Measurements from ENCODE around the gene PLSCR1.

PLSCR1 gene

DNA sequence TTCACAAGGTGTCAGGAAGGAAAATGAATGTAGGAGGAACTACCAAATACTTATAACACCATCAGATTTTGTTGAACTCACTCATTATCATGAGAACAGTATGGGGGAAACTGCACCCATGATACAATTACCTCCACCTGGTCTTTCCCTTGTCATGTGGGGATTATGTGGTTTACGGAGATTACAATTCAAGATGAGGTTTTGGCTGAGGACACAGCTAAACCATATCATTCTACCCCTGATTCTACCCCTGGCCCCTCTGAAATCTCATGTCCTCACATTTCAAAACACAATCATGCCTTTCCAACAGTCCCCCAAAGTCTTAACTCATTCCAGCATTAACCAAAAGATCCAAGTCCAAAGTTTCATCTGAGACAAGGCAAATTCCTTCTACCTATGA lies 17.1 kb upstream of the PLSCR1 start:
- Mint-ChIP-seq H3K4me1 (ENCODE audit: low read depth in 2 of 2) (no peaks in the 10 kb centered on the region), H3K27ac (no peak overlapping the region), H3K4me3 (no peak overlapping the region), H3K9me3 (no peaks in the 10 kb centered on the region), H3K27me3 (peaks cover 0 to 17% of the 10 kb centered on the region in 2 donors), H3K36me3 (ENCODE audit: insufficient read depth) (no peaks in the 10 kb centered on the region)
- no peak for ATAC-seq (replicated peaks)
- DNase-seq: no peak

DNA sequence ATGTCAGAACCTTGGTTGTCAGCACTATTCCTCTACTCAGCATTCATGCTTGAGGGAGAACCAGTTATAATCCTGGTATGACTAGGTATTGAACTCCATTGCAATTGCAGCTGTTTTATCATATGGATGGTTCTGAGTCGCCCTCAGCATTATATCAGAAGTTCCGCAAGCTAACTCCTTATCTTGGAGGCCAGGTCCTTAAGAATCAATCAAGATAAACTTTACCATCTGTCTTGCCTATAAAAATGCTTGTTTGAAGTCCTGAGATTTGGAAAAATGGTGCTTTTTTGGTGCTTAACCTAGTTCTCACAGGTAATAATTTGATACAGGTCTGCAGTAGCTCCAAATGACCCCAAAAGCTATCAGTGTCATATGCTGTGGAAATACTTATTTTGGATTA lies 16.3 kb upstream of the PLSCR1 start:
- ATAC-seq (replicated peaks) (no peak), DNase-seq (no peak)
- H3K27ac Mint-ChIP-seq: no peak overlapping the region
- no peaks in the 10 kb centered on the region for H3K4me1 Mint-ChIP-seq (ENCODE audit: low read depth in 2 of 2)
- H3K9me3 Mint-ChIP-seq: no peaks in the 10 kb centered on the region
- H3K36me3 Mint-ChIP-seq (ENCODE audit: insufficient read depth): no peaks in the 10 kb centered on the region
- no peak overlapping the region for H3K4me3 Mint-ChIP-seq
- H3K27me3 Mint-ChIP-seq: peaks cover 0 to 17% of the 10 kb centered on the region in 2 donors

DNA sequence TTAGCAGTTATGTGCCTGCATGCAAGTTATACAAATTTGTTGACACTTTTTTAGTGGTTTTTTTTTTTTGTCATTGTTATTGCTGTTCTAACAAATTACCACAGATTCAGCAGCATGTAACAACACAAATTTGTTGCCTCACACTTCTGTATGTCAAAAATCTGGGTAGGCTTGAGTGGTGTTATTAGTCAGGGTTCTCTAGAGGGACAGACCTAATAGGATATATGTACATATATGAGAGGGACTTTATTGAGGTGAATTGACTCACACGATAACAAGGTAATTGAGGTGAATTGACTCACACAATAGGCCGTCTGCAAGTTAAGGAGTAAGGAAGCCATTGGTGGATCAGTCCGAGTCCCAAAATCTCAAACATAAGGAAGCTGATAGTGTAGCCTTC lies 15.0 kb upstream of the PLSCR1 start:
- H3K27ac Mint-ChIP-seq: peak overlapping the region in 1 of 2 donors; percentile 39
- ATAC-seq (replicated peaks) (no peak), DNase-seq (no peak)
- no peaks in the 10 kb centered on the region for H3K36me3 Mint-ChIP-seq (ENCODE audit: insufficient read depth)
- H3K4me3 Mint-ChIP-seq: no peak overlapping the region
- H3K9me3 Mint-ChIP-seq: no peaks in the 10 kb centered on the region
- peaks cover 0 to under 1% of the 10 kb centered on the region in 2 donors for H3K4me1 Mint-ChIP-seq (ENCODE audit: low read depth in 2 of 2)
- peaks cover 0 to 17% of the 10 kb centered on the region in 2 donors for H3K27me3 Mint-ChIP-seq

DNA sequence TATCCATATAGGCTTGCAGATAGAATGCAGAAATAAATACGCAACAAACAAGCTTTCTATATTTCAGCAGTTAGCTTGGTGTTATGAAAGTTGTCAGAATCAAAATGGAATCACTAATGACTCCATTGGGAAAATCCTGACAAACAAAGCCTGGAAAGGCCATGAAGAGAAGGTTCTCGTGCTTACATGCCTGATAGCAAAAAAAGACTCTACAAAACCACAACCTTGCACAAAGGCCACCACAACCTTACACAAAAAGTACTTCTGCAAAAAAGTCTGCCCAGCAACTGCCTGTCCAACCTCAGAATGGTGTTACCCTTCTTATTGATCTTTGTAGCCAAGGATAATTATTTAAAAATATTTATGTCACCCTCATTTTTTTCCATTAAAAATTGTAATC lies 14.4 kb upstream of the PLSCR1 start:
- Mint-ChIP-seq H3K4me1 (ENCODE audit: low read depth in 2 of 2) (peaks cover 6 to 7% of the 10 kb centered on the region in 2 donors), H3K9me3 (no peaks in the 10 kb centered on the region), H3K27ac (peak overlapping the region in 1 of 2 donors; percentile 39), H3K27me3 (peaks cover 0 to 17% of the 10 kb centered on the region in 2 donors), H3K4me3 (no peak overlapping the region), H3K36me3 (ENCODE audit: insufficient read depth) (no peaks in the 10 kb centered on the region)
- no peak for ATAC-seq (replicated peaks)
- no peak for DNase-seq

DNA sequence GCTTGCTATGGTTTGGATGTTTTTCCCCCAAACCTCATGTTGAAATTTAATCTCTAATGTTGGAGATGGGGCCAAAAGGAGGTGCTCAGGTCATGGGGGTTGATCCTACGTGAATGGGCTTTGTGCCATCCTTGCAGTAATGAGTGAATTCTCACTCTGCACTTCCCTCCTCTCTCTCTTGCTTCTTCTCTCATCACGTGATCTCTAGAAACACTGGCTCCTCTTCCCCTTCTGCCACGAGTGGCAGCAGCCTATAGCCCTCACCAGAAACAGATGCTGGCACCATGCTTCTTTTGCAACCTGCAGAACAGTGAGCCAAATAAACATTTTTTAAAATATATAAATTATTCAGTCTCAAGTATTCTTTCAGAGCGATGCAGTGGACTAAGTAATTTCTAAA lies 13.3 kb upstream of the PLSCR1 start:
- Mint-ChIP-seq H3K4me1 (ENCODE audit: low read depth in 2 of 2) (peaks cover 7 to 12% of the 10 kb centered on the region in 2 donors), H3K9me3 (no peaks in the 10 kb centered on the region), H3K4me3 (no peak overlapping the region), H3K27ac (no peak overlapping the region), H3K27me3 (peaks cover 0 to 10% of the 10 kb centered on the region in 2 donors), H3K36me3 (ENCODE audit: insufficient read depth) (no peaks in the 10 kb centered on the region)
- no peak for DNase-seq
- ATAC-seq (replicated peaks): no peak

DNA sequence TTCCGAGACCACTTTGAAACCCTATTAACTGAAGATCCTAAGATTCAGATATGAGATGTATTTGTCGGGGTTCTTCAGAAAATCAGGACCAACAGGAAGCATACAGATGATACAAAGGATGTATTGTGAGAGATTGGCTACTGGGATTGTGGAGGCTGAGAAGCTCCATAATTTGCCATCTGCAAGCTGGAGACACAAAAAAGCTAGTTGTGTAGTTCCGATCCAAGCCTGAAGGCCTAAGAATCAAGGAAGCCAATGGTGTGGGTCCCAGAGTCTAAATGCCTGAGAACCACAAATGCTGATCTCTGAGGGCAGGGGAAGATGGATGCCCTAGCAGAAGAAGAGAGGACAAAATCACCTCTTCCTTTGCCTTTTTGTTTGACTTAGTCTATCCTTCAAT lies 10.9 kb upstream of the PLSCR1 start:
- H3K27ac Mint-ChIP-seq: no peak overlapping the region
- peaks cover 13 to 19% of the 10 kb centered on the region in 2 donors for H3K4me1 Mint-ChIP-seq (ENCODE audit: low read depth in 2 of 2)
- H3K36me3 Mint-ChIP-seq (ENCODE audit: insufficient read depth): no peaks in the 10 kb centered on the region
- no peak for DNase-seq
- H3K4me3 Mint-ChIP-seq: no peak overlapping the region
- ATAC-seq (replicated peaks): no peak
- H3K27me3 Mint-ChIP-seq: no peaks in the 10 kb centered on the region
- no peaks in the 10 kb centered on the region for H3K9me3 Mint-ChIP-seq

DNA sequence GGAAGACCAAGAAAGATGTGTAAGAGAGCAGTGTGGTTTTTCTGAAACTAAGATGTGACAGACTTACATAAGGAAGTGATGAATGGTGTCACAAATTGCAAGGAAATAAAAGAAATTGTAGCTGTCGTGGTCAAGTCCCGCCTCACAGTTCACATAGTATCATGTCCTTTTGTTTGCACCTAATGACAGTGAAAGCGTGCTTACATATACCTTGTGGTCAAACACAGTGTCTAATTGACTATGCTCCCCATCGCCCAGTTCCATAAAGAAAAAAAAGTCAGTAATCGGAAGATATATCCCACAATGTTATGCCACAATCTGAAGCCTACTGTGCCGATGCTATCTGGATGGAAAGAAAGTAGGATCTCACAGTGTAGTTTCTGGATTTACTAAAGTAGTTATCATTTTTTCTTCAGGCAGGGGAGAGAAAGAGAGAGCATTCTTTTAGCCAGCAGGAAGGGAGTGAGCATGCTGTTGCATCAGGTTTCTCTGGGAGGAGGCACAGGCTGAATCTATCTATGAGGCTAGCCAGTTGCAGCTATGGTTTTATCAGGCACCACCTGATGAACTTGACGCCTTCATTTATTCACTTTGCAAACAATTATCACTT lies 9.8 kb upstream of the PLSCR1 start:
- no peaks in the 10 kb centered on the region for H3K27me3 Mint-ChIP-seq
- peak overlapping the region in 1 of 2 donors; percentile 32 for H3K27ac Mint-ChIP-seq
- no peak overlapping the region for H3K4me3 Mint-ChIP-seq
- DNase-seq (no peak), ATAC-seq (replicated peaks) (peak; percentile 26)
- H3K36me3 Mint-ChIP-seq (ENCODE audit: insufficient read depth): no peaks in the 10 kb centered on the region
- H3K4me1 Mint-ChIP-seq (ENCODE audit: low read depth in 2 of 2): peaks cover 17 to 24% of the 10 kb centered on the region in 2 donors
- no peaks in the 10 kb centered on the region for H3K9me3 Mint-ChIP-seq

DNA sequence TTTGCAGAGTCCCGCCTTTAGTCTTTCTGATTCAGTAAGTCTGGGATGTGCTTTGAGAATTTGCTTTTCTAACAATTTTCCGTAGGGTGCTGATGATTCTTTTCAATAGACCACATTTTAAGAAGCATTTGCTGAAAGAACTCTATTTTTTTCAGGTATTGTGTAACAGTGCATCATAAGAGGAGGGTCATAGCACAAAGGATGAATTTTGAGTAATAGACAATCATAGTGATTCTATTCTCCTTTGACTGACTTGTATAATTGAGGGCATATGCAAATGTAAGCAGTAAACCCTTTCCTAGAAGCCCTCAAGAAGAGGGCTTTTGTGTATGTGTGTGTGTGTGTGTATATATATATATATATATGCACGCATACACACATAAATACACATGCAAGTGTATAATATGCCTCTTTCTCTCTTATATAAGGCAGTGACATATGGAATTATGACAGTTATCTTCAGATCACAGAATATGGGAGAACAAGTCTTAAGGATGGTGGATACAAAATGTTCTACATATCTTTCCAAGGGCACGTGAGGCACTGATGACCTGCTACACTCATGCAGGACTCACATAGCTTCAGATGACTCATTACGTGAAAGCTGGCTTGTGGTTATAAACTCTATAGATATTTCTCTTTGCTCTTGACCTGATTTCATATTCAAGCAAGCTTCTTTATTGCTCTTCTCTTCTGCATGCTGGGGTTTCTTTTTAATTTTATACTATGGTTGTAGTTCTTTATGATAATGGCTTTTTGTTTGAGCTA lies 6.5 kb upstream of the PLSCR1 start:
- DNase-seq (no peak), ATAC-seq (replicated peaks) (peak; percentile 75)
- H3K9me3 Mint-ChIP-seq: no peaks in the 10 kb centered on the region
- H3K4me3 Mint-ChIP-seq: peak overlapping the region; percentile 49 to 53
- H3K36me3 Mint-ChIP-seq (ENCODE audit: insufficient read depth): no peaks in the 10 kb centered on the region
- H3K27ac Mint-ChIP-seq: peak overlapping the region; percentile 9 to 22
- H3K4me1 Mint-ChIP-seq (ENCODE audit: low read depth in 2 of 2): peaks cover 22 to 37% of the 10 kb centered on the region in 2 donors
- no peaks in the 10 kb centered on the region for H3K27me3 Mint-ChIP-seq

DNA sequence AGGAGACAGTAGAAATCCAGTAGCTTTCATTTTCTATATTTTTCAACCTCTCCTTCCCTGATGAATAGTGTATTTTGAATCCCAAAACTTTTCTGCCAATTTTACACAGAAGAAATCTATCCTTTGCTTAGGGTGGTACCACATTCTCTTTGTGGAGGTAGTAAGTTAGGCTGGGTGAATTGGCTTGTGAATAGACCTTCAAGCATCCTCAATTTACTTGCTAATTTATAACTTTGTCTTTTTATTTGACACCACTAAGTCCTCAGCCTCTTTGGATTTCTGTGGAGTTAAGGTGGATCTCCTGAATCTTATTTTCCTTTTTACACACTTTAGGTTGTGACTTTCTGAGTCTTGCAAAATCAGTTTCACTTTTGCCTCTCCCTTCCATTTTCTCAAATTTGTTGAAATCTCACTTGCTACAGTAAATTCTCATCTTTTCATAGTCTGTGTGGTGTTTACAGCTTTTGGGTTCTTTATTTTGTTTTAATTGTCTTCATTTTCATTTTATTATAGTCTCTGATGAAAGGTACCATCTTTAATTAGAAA lies 5.7 kb upstream of the PLSCR1 start:
- no peaks in the 10 kb centered on the region for H3K9me3 Mint-ChIP-seq
- no peak for ATAC-seq (replicated peaks)
- H3K4me1 Mint-ChIP-seq (ENCODE audit: low read depth in 2 of 2): peaks cover 24 to 37% of the 10 kb centered on the region in 2 donors
- peak overlapping the region; percentile 49 to 53 for H3K4me3 Mint-ChIP-seq
- no peak for DNase-seq
- no peaks in the 10 kb centered on the region for H3K36me3 Mint-ChIP-seq (ENCODE audit: insufficient read depth)
- H3K27ac Mint-ChIP-seq: peak overlapping the region in 1 of 2 donors; percentile 22
- no peaks in the 10 kb centered on the region for H3K27me3 Mint-ChIP-seq

DNA sequence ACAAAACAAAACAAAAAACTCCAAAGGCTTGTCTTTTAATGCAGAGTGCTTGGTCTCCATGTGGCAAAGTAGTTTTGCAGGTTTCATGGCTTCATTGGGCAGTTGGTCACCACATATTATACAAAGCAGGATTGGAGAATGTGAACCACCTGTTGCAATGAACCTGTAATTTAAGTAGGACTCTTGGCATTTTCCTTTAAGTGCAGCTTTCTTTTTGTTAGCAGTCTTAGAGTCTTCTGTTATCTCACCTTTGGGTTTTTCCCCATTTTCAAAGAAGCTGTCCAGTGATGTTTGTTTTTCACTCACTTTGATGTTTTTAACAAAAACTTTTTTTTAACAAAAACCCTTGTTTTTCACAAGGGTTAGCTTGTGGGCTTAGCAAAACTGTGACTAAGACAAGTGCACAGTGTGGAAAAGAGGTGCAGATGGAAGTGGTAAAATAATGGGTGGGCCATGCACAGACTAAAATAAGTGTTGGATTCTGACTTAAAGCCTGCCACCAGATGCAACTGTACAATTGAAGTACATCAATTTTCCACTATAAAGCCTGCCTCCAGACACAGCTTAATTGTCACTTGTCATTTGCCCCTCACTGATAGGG lies 2.9 kb upstream of the PLSCR1 start:
- no peak for ATAC-seq (replicated peaks)
- H3K27me3 Mint-ChIP-seq: no peaks in the 10 kb centered on the region
- H3K9me3 Mint-ChIP-seq: no peaks in the 10 kb centered on the region
- H3K36me3 Mint-ChIP-seq (ENCODE audit: insufficient read depth): peaks cover 5% of the 10 kb centered on the region
- no peak overlapping the region for H3K4me3 Mint-ChIP-seq
- no peak for DNase-seq
- H3K4me1 Mint-ChIP-seq (ENCODE audit: low read depth in 2 of 2): peaks cover 29 to 38% of the 10 kb centered on the region in 2 donors
- H3K27ac Mint-ChIP-seq: peak overlapping the region in 1 of 2 donors; percentile 32

DNA sequence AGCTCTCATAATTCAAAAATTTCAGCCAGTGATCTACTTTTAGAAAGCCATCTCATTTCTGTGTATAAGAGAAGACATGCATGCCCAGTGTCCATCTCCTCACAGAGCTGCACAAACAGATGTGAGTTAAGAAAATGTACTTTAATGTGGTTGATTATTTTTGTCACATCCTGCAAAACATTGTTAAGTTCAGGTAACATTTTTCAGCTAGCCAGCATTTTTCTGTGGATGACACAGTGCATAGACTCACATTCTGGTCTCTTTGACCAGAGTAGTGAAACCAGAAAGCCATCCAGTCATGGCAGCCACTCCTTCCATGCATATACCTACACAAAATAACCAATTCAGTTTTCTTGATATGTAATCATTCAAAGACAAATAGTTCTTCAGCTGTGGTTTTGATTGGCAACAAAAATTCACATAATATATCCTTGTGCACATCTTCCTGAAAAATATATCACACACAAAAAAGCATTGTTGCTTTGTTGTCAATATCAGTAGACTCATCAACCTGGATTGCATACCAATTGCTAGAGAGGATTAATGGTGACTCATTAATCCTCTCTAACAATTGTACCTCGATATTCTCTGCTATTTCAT lies 2.1 kb upstream of the PLSCR1 start:
- H3K9me3 Mint-ChIP-seq: no peaks in the 10 kb centered on the region
- H3K4me1 Mint-ChIP-seq (ENCODE audit: low read depth in 2 of 2): peaks cover 37 to 47% of the 10 kb centered on the region in 2 donors
- peaks cover 5% of the 10 kb centered on the region for H3K36me3 Mint-ChIP-seq (ENCODE audit: insufficient read depth)
- H3K27ac Mint-ChIP-seq: peak overlapping the region in 1 of 2 donors; percentile 32
- ATAC-seq (replicated peaks): no peak
- no peak for DNase-seq
- no peaks in the 10 kb centered on the region for H3K27me3 Mint-ChIP-seq
- H3K4me3 Mint-ChIP-seq: no peak overlapping the region

DNA sequence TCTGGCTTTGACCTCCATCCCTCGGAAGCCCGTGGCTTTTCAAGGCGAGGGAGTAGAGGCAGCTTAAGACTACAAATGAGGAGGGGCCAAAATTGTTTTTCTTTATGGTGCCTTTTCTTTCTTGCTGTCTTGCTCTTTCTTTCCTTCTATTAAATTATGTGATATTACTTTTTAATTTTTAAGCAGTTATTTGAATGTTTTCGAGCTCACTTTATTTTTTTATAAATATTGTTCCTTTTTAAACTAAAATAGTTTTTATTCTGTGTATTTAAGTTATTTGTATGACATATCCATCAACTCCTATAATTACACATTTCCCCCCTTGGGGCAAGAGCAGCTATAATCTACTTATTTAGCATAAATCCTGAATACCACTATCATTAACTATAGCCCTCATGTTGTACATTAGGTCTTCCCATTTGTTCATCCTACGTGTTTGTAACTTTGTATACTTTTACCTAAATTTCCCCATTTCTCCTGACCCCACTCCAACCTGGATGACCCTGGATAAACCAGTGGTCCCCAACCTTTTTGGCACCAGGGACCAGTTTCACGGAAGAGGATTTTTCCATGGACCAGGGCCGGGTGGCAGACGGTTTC lies 622 bp upstream of the PLSCR1 start:
- no peaks in the 10 kb centered on the region for H3K9me3 Mint-ChIP-seq
- DNase-seq: no peak
- peaks cover 38 to 52% of the 10 kb centered on the region in 2 donors for H3K4me1 Mint-ChIP-seq (ENCODE audit: low read depth in 2 of 2)
- H3K36me3 Mint-ChIP-seq (ENCODE audit: insufficient read depth): peaks cover 5% of the 10 kb centered on the region
- H3K27me3 Mint-ChIP-seq: no peaks in the 10 kb centered on the region
- H3K27ac Mint-ChIP-seq: peak overlapping the region; percentile 98
- ATAC-seq (replicated peaks): no peak
- peak overlapping the region; percentile 97 for H3K4me3 Mint-ChIP-seq

DNA sequence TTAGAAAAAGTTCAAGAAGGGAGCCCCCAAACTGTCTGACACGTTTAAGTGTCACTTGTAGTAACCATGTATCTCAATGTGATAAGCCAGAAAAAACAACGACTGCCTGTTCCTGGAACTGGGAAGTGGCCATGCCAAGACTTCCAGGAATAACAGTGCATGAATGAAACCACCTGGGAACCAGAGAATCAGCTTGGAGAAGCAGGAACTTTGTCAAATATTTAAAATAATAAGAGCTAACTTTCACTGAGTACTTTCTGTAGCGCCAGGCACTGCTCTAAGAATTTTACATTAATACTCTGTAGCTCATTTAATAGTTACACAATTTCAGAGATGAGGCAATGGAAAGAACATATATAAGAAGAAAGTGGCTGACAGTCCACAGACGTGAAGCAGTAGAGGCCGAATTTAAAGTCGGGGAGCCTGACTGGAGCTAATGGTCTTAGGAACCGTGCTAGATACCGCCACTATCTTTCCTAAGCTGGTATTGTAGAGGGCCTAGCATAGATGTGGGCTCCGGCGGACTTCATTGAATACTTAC lies 876 bp downstream of the PLSCR1 start:
- H3K27ac Mint-ChIP-seq: peak overlapping the region; percentile 98
- ATAC-seq (replicated peaks) (peak; percentile 16), DNase-seq (no peak)
- no peaks in the 10 kb centered on the region for H3K9me3 Mint-ChIP-seq
- peak overlapping the region; percentile 97 for H3K4me3 Mint-ChIP-seq
- peaks cover 40 to 53% of the 10 kb centered on the region in 2 donors for H3K4me1 Mint-ChIP-seq (ENCODE audit: low read depth in 2 of 2)
- no peaks in the 10 kb centered on the region for H3K27me3 Mint-ChIP-seq
- H3K36me3 Mint-ChIP-seq (ENCODE audit: insufficient read depth): peaks cover 5% of the 10 kb centered on the region
